HG02588 (cell line): ENCODE results near the gene ACSM2B.
"Not testable (repeated sequence)": the region's sequence is repeated elsewhere in the genome, so short reads cannot be mapped to it uniquely, and the experiment has no call there.

Experiments
- ATAC-seq: cut with Tn5 transposase; IDR thresholded peaks from one replicate; pipeline ENCODE4 v1.9.1; 2021; ENCODE audit warnings: mild to moderate bottlenecking, moderate library complexity; ENCODE audit not compliant: unreplicated experiment

The ACSM2B gene

DNA sequence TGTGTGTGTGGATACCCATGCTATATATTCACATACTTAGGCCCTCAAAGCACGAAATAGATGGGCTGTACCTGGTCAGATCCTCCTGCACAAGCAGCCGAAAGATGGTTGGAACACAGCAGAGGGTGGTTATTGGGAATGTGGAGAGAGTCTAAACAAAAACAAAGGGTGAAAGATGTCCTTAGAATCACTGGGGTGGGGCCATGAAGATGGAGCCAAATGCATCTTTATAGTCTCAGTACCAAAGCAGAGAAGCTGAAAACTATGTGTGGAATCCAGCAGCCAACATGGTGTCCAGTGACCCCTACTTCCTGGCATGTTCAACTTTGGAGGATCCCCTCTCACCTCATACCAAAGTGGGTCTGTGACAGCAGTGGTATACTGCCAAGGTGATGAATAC is 19.5 kb upstream of the ACSM2B start:
- ATAC-seq = not testable (repeated sequence)

DNA sequence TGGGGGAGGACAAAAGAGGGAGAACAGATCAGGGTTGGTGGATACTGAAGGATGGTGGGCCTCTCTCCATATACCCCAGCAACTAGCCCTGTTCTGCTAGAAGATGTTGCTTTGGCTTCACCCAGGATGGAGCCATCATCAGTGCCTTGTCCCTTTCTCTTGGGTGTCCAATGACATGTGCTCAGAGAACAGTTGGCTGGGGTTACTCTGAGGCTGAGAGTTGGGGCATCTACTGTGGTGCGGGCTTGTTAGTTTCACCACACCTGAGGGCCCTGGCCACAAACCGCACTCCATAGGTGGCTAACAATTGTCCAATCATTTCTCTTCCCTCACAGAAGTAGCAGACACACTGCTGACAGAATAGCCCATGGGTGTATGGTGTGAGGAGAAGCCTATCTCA is 18.9 kb upstream of the ACSM2B start:
- ATAC-seq = not testable (repeated sequence)

DNA sequence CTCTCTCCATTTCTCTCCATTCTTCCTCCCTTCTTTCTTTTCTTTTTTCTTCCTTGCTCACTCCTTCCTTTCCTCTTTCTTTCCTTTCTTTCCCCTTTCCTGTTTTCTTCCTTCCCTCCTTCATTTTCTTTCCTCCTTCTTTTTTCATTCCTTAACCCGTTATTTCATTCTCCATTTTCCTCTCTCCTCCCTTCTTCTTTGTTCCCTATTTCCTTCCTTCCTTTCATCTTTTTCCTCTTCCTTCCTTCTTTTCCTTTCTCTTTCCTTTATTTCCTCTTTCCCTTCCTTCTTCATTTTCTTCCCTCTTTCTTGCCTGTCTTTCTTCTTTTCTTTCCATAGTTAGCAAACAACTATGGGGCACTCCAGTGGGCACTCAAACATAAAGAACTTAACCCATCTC is 16.6 kb upstream of the ACSM2B start:
- not testable (repeated sequence) for ATAC-seq

DNA sequence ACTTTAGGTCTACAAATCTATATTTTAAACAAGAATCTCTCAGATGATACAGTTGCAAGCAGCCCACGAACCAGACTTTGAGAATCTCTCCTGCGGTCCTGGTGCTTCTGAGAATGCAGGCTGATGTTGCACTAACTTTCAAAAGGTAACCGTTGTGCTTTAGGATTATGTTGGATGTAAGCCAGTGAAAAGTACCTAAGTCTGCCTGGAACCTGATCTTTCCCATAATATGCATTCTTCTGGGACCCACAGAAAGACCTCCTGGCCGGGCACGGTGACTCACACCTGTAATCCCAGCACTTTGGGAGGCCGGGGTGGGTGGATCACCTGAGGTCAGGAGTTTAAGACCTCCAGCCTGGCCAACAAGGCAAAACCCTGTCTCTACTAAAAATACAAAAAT is 13.3 kb upstream of the ACSM2B start:
- not testable (repeated sequence) for ATAC-seq

DNA sequence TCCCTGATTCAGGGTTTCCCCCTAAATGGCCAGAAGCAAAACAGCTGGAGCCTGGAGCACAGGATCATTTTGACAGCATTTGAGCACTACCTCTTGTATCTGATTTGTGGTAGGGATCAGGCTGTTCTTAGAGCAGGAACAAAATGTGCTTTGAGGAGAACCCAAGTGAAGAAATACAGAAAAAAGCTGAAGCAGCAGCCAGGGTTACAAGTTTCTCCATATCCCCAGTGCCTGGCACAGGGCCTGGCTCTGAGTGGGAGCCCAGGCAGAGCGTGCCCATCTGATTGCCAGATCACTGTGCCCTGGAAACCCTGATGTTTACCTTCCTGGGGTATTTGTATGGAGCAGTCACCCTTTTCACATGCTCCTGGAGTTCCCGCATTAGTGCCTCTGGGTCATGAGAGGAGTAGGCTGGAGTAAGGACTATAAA is 11.5 kb upstream of the ACSM2B start:
- ATAC-seq = not testable (repeated sequence)

DNA sequence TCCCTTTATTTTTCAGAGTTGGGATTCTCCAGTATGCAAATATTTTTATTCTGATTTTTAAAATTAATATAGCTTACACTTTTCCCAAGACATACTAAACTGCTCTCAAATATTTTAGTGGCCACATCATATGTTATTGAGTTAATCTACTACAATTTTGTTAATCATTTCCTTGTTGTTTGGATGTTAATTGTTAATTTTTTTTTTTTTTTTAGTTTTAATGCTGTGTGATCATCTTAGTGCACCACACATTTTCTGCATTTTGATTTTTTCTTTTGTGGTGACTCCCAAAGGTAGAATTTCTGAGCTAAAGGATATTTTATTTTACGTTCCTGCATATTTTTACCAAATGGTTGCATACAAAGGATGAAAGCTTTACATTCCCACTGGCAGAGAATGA is 10.5 kb upstream of the ACSM2B start:
- not testable (repeated sequence) for ATAC-seq

DNA sequence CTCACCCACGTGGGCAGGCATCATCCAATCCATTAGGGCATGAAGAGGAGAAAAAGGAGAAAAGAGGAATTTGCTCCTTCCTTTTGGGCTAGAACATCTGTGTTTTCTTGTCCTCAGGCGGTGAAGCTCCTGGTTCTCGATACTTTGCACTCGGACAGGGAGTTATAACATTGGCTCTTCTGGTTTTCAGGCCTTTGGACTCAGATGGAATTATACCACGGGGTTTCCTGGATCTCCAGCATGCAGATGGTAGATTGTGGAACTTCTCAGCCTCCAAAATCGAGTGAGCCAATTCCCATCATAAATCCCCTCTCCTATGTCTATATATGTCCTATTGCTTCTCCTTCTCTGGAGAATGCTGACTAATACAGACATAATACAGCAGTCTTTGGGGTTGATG is 9.9 kb upstream of the ACSM2B start:
- not testable (repeated sequence) for ATAC-seq

DNA sequence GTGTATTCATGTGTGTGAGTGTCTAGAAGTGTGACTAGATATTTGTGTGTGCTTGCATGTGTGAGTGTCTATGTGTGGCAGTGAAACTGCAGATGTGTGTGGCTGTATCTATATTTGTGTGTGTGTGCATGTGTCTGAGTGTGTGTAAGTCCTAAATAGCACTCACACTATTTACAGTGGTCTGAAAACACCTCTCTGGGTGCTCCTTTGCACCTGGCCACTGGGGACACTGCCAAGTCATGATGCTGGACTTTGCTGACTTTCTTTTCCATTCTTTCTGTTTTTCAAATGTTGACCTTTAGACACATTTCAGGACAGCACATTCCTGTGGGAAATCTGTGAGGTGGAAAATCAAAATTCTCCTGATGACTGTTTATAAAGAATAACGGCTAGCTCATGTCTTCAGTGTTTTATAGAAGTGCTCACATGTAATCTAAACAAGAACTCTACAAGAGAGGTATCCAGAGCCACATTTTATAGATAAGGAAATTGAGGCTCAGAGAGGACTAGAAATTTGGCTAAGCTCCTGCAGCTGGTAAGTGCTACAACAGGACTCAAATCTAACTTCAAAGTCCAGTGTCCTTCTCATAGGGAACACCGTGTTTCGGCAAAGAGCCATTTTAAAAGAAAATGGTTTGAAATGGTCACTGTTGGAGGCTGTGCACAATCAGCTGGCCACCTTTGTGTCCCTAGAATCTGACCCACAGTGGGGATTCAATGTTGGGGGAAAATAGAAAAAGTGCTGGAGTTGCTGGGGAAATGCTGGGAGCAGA is 4.5 kb upstream of the ACSM2B start:
- ATAC-seq = not testable (repeated sequence)

DNA sequence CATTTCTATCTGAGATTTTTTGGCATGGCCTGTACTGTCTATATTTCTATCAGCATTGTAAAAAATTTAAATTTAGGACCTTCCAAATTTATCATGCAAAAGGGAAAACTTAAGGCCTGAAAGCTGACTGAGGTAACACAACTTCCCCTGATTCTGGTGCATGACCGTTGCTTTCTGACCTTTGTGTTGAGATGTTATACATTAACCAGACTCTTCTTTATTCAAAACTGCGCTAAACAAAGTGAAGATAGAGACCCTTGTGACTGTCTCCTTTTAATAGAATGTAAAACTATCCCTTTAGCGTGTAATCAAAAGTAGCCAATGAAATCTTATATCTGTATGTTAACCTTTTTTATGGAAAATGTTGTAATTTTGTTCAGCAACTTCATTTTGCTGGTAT is 1.9 kb upstream of the ACSM2B start:
- not testable (repeated sequence) for ATAC-seq

DNA sequence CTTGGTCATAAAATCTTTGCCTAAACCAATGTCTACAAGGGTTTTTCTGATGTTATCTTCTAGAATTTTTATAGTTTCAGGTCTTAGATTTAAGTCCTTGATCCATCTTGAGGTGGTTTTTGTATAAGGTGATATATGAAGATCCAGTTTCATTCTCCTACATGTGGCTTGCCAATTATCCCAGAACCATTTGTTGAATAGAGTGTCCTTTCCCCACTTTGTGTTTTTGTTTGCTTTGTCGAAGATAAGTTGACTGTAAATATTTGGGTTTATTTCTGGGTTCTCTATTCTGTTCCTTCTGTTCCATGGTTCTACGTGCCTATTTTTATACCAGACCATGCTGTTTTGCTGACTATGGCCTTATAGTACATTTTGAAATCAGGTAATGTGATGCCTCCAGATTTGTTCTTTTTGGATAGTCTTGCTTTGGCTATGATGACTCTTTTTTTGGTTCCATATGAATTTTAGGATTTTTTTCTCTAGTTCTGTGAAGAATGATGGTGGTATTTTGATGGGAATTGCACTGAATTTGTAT is 7.0 kb downstream of the ACSM2B start:
- ATAC-seq = not testable (repeated sequence)

DNA sequence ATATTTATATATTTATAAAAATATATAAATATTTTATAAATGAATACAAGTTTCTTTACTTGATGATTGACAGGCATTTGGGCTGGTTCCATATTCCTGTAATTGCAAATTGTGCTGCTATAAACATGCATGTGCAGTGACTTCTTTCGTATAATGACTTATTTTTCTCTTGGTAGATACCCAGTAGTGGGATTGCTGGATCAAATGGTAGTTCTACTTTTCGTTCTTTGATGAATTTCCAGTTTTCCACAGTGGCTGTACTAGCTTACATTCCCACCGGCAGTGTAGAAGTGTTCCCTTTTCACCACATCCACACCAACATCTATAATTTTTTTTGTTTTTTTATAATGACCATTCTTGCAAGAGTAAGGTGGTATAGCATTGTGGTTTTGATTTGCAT is 7.8 kb downstream of the ACSM2B start:
- ATAC-seq = no peak

DNA sequence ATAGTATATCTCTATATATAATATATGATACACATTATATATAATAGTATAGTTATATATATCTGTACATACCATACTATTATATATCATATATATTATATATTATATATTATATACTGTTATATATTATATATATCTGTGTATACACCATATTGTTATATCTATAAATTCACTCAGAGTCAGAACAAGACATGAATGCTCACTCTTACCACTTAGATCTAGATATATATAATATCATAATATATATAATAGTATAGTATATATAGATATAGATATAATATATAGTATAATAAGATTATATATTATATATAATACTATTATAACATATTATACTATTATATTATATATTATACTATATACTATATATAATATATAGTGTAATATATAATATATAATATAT is 9.3 kb downstream of the ACSM2B start:
- ATAC-seq = no peak

DNA sequence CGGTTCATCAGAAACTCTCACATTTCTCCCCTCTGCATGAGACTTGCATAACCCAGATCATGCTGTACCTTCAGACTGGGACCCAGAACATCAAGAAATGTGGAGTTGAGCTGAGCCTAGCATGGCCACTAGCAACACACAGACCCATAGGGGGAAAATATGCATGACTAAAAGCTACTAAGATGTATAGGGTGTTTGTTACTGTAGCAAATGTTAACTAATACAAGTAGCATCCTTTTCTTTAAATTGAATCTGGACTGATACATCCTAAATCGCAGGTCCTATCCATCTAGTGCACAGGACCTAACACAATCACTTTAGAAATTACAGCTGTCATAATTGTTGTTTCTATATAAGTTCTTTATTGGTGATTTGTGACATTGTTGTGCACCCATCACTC is 10.8 kb downstream of the ACSM2B start:
- not testable (repeated sequence) for ATAC-seq

DNA sequence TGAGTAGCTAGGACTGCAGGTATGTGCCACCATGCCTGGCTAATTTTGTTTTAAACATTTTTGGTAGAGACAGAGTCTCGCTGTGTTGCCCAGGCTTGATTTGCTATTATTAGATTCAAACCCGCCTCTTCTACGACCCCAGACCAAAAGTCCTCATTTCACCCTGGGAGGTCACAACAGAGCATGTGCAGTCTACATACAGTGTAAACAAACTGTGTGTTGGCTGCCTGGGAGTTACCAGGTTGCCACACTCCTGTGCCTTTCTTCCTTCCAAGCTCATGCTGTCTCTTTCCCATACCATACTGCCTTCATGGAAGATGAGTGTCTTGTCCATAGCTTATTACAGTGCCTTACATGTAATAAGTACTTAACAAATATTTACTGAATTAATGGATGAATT is 11.9 kb downstream of the ACSM2B start:
- ATAC-seq = not testable (repeated sequence)

DNA sequence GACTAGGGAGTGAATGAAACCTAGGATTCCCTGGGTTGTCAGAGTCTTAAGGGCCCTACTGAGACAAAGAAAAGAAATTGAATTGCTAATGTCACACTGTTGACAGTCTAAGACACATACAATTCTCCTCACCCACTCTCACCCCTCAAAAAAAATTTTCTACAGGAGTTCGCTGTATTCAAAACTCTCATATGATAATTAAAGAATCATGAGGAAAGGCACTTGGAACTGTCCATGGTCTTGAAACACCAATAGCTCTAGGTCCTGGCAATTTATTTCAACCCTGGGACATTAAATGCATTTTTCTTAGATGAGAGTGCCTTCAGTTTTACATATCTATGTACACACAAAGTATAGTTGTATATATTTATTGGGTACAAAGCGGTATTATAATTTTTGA is 20.5 kb downstream of the ACSM2B start:
- ATAC-seq = not testable (repeated sequence)

DNA sequence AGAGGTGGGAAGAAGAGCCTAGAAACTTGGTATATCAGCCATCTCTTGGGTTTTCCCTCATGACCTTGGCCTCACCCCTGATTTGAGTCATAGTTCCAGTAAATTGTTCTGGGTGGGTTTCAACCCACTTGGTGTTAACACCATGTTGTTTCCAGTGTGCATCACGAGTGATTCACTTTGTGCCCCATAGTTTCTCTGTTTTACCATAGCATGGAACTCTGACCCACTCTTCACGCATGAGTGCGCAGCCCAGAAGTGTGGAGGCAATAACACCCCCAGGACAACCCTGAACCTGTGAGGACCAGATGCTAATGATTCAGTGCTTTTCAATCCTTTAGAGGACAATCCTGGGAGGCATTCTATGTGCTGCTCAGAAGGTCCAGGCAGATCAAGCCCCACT is 21.5 kb downstream of the ACSM2B start:
- not testable (repeated sequence) for ATAC-seq

DNA sequence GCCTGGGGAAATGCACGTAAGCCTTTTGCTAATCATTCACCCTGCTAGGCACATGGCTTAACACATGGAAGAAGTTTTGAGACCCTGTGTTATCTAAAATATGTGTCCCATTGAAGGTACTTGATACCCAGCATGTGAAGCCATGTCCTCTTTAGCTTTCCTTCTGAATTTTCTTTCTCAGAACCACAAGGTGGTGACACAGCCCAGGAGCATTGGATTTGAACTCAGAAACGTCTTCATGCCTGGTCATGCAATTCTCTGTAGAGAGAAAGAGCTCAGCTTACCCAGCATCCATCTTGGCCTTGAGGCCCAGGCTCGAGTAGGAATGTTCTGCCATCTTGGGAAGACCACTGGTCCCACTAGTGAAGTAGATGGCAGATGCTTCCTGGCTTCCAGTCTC is 22.7 kb downstream of the ACSM2B start:
- not testable (repeated sequence) for ATAC-seq

DNA sequence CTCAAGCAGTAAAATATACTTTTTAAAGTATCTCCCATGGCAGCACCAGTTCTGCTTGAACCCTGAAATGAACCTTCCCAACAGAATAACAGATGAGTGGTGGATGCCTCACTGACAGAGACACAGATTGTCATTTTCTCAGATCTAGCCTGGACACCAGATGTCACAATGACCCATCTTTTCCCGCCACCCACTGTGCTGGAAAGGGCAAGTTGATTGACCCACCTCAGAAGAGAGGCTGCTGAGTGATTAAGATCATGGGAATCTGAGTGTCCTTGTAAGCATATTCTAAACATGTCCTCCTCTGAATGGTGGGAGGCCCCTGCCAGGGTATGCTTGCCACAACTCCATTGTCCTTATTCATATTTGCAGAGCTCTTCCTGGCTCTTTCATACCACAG is 29.2 kb downstream of the ACSM2B start:
- ATAC-seq = not testable (repeated sequence)

DNA sequence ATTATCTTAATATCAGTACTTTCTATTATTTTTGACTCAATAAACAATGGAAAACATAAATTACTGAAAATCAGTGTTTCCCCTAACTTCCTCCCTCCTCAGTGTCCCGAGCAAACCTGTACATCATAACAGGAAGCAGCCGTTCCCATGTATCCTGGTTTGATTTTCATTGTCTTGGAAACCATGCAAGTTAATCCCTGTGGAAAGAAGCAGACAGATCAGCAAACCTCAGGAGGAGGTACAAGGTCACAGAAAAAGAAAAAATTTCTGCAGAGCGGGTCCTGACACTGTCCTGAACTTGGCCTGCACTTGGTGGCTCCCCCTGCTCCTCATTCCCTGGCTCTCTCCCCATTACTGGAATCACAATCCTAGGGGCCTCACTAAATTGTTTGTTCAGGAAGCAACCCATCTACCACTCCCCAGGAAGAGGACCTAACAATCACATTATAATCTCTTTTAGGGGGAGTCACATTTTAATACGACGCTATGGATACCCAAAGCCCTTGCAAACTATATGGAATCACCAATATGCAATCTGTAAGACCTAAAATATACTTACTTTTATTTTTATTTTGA is 29.8 kb downstream of the ACSM2B start:
- ATAC-seq = not testable (repeated sequence)

DNA sequence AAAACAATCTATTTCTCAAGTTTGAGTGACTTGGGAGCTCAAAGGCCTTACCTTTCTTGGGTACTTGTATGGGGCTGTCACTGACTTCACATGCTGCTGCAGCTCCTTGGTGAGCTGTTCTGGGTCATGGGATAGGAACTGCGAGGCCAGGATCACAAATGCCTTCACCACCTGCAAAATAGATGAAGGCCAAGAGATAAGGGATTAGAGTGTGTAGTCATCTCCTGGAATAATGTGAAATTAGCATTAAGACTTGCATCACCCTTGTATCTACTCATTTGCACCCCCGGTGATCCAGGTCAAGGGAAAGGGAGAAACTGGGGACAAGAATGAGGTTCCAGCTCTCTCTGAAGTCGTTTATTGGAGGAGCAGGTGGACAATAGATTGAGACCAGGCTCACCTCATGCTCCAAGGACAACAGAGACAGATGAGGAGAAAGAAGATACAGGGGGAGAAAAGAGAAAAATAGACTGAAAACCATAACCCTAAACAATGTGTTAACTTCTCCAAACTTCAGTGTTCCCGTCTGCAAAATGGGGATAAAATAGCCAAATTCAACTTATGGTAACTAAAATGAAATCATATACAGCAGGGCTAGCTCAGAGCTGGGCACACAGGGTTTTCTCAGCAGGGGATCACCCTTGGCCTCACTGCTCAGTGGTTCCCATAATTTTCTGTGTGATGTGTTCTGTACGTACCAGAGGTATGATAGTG is 35.4 kb downstream of the ACSM2B start:
- ATAC-seq = not testable (repeated sequence)

DNA sequence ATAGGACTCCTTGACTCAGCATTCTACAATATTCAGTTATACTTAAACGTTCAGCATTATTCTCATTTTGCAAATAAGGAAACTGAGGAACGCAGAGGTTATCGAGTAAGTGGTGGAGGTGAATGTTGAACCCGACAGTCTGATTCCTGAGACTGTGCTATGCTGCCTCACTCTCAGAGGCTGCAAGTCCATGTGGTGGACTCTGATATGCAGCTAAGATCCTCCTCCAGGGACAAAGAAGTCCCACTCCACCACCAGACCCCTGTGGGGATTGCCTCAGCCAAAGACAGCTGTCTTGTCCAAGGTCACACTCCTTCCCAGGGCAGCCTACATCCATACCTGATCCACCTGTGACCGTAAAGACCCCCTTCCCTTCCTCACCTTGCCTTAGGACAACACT is 37.5 kb downstream of the ACSM2B start:
- no peak for ATAC-seq

DNA sequence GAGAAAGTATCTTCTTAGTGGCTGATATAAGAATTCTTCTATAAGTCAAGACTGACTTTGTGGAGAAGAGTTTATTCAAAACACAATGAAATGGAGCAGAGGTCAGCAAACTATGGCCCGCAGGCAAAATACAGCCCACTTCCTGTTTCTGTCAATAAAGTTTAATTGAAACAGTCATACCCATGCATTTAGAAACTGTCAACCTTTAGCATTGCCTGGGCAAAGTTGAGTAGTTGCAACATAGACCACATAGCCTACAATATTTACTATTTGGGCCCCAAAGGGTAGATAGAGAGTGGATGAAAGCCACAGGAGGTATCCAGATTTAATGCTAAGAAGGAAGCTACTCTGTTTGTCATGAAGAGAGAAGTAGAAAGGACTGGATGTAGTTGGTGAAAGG is 38.0 kb downstream of the ACSM2B start:
- no peak for ATAC-seq
